Chondrocyte (in vitro differentiated cells): ENCODE results near the gene CTSS. TPM values are rescaled to one million over a fixed set of nuclear protein-coding genes. Genes with fewer than 3 reads are reported as not detected.

Source experiments
- DNase-seq: peaks from one replicate; pipeline ENCODE4 v3.0.0; 2021; ENCODE audit warnings: mixed read lengths, low spot score
- H3K27ac Mint-ChIP-seq: one replicate; pipeline ENCODE4 v1.8.0; 2021; ENCODE audit warnings: mild to moderate bottlenecking, moderate library complexity, mixed read lengths; ENCODE audit not compliant: unreplicated experiment
- H3K27me3 Mint-ChIP-seq: 2 replicates; pipeline ENCODE4 v1.8.0; 2021; ENCODE audit warnings: low read depth, mixed read lengths
- H3K36me3 Mint-ChIP-seq: 2 replicates; pipeline ENCODE4 v1.8.0; 2021; ENCODE audit warnings: low read depth, mixed read lengths
- H3K4me1 Mint-ChIP-seq: 2 replicates; pipeline ENCODE4 v1.8.0; 2021; ENCODE audit warnings: low read depth, mild to moderate bottlenecking, mixed read lengths
- H3K4me3 Mint-ChIP-seq: one replicate; pipeline ENCODE4 v1.8.0; 2021; ENCODE audit warnings: mild to moderate bottlenecking, moderate library complexity, mixed read lengths; ENCODE audit not compliant: unreplicated experiment
- H3K9me3 Mint-ChIP-seq: 2 replicates; pipeline ENCODE4 v1.8.0; 2021; ENCODE audit warnings: low read depth, mixed read lengths
- CTCF ChIP-seq: fragments of 200-600 bp; sonication (generic); IDR thresholded peaks from 2 replicates; pipeline ENCODE4 v1.5.0; 2021; ENCODE audit warnings: antibody characterized with exemption, mild to moderate bottlenecking, moderate library complexity
- total RNA-seq: library from RNA; stranded (reverse); gene quantifications from 3 replicates; pipeline ENCODE4 v1.2.1, GENCODE V29; 2021

CTSS gene
- total RNA-seq, 1 donor from 2014 or later = 1.5 TPM

- Mint-ChIP-seq H3K4me1 (no peaks in the 10 kb centered on the region), H3K9me3 (no peaks in the 10 kb centered on the region), H3K4me3 (no peak overlapping the region), H3K27ac (no peak overlapping the region), H3K36me3 (peaks cover 2% of the 10 kb centered on the region), H3K27me3 (no peaks in the 10 kb centered on the region)
- DNase-seq = no peak
- TF ChIP-seq CTCF = no peak
These were observed 14.1 kb downstream of the CTSS start for GRCh38 chr1:150751443-150751842.

- no peak for DNase-seq
- peaks cover 2% of the 10 kb centered on the region for H3K36me3 Mint-ChIP-seq
- no peak overlapping the region for H3K27ac Mint-ChIP-seq
- no peaks in the 10 kb centered on the region for H3K9me3 Mint-ChIP-seq
- H3K27me3 Mint-ChIP-seq = no peaks in the 10 kb centered on the region
- no peak for TF ChIP-seq CTCF
- no peaks in the 10 kb centered on the region for H3K4me1 Mint-ChIP-seq
- H3K4me3 Mint-ChIP-seq = no peak overlapping the region
These were observed 15.8 kb downstream of the CTSS start for GRCh38 chr1:150749720-150750311.

- Mint-ChIP-seq H3K27me3 (no peaks in the 10 kb centered on the region), H3K4me1 (no peaks in the 10 kb centered on the region), H3K36me3 (peaks cover 2% of the 10 kb centered on the region), H3K4me3 (no peak overlapping the region), H3K27ac (no peak overlapping the region), H3K9me3 (no peaks in the 10 kb centered on the region)
- no peak for DNase-seq
- TF ChIP-seq CTCF = no peak
These were observed 16.5 kb downstream of the CTSS start for GRCh38 chr1:150748878-150749719.

GRCh38 chr1:150730130-150730721 is 35.4 kb downstream of the CTSS start:
- H3K4me3 Mint-ChIP-seq = no peak overlapping the region
- H3K27me3 Mint-ChIP-seq = no peaks in the 10 kb centered on the region
- no peaks in the 10 kb centered on the region for H3K4me1 Mint-ChIP-seq
- TF ChIP-seq CTCF = no peak
- H3K9me3 Mint-ChIP-seq = no peaks in the 10 kb centered on the region
- H3K27ac Mint-ChIP-seq = no peak overlapping the region
- no peak for DNase-seq
- no peaks in the 10 kb centered on the region for H3K36me3 Mint-ChIP-seq

GRCh38 chr1:150724336-150724735 is 41.2 kb downstream of the CTSS start:
- peaks cover 8% of the 10 kb centered on the region for H3K9me3 Mint-ChIP-seq
- H3K27me3 Mint-ChIP-seq = no peaks in the 10 kb centered on the region
- no peak overlapping the region for H3K4me3 Mint-ChIP-seq
- TF ChIP-seq CTCF = no peak
- no peak overlapping the region for H3K27ac Mint-ChIP-seq
- no peaks in the 10 kb centered on the region for H3K36me3 Mint-ChIP-seq
- H3K4me1 Mint-ChIP-seq = no peaks in the 10 kb centered on the region
- DNase-seq = no peak
